OCI-LY7 (cell line): Measurements from ENCODE around the gene LEFTY2. TPM values are rescaled to one million over a fixed set of nuclear protein-coding genes. Genes with fewer than 3 reads are reported as not detected.

Experiments used
- BruUV-seq: library from RNA; stranded (reverse); fragments of 400-500 nt; replicated peaks from 2 replicates; lab custom pipeline; 2021; lab: Mats Ljungman, UMichigan
- CTCF ChIA-PET: fragments of 300-600 bp; sonication (Branson Sonifier 250); formaldehyde crosslinking; loops from one replicate; lab custom pipeline; 2022; ENCODE audit warnings: antibody characterized with exemption; ENCODE audit not compliant: unreplicated experiment; lab: Charles Lee
- POLR2A ChIA-PET: fragments of 300-600 bp; sonication (Branson Sonifier 250); formaldehyde crosslinking; loops from one replicate; lab custom pipeline; 2022; ENCODE audit warnings: antibody characterized with exemption; lab: Charles Lee
- DNase-seq: peaks from one replicate; pipeline ENCODE4 v3.0.0-alpha.2; 2015; ENCODE audit warnings: low spot score
- H2AFZ ChIP-seq: fragments of 200-600 bp; sonication (generic), shearing (Covaris generic); 2 replicates; pipeline ENCODE4 v1.6.1; 2014; ENCODE audit warnings: mild to moderate bottlenecking, antibody characterized with exemption, low read length, moderate library complexity
- H3K27ac ChIP-seq: fragments of 200-600 bp; sonication (generic); 2 replicates; pipeline ENCODE4 v1.5.1; 2014; ENCODE audit warnings: mixed run types, low read depth, mild to moderate bottlenecking, moderate library complexity, low read length, inconsistent platforms; ENCODE audit not compliant: poor library complexity, severe bottlenecking
- H3K36me3 ChIP-seq: fragments of 200-600 bp; sonication (generic); 2 replicates; pipeline ENCODE4 v1.6.1; 2014; ENCODE audit warnings: mild to moderate bottlenecking, antibody characterized with exemption, low read length, moderate library complexity, mixed read lengths; ENCODE audit not compliant: insufficient read depth
- H3K4me1 ChIP-seq: fragments of 200-600 bp; sonication (generic); 2 replicates; pipeline ENCODE4 v1.5.1; 2014; ENCODE audit warnings: mild to moderate bottlenecking, low read length; ENCODE audit not compliant: insufficient read depth, poor library complexity, severe bottlenecking
- H3K4me2 ChIP-seq: fragments of 200-600 bp; sonication (generic); 2 replicates; pipeline ENCODE4 v1.6.1; 2014; ENCODE audit warnings: mild to moderate bottlenecking, low read length
- H3K4me3 ChIP-seq: fragments of 200-600 bp; sonication (generic); 2 replicates; pipeline ENCODE4 v1.5.1; 2014; ENCODE audit warnings: mild to moderate bottlenecking, low read depth, low read length; ENCODE audit not compliant: poor library complexity, severe bottlenecking
- H3K79me2 ChIP-seq: fragments of 200-600 bp; sonication (generic); 2 replicates; pipeline ENCODE4 v1.6.1; 2016; ENCODE audit warnings: low read depth, mild to moderate bottlenecking, low read length, moderate library complexity, mixed read lengths; ENCODE audit not compliant: insufficient read depth
- H3K9me2 ChIP-seq: fragments of 200-600 bp; sonication (generic); 2 replicates; pipeline ENCODE4 v1.6.1; 2016; ENCODE audit warnings: mild to moderate bottlenecking, low read length, mixed read lengths; ENCODE audit not compliant: insufficient read depth
- H3K9me3 ChIP-seq: fragments of 200-600 bp; sonication (generic); 2 replicates; pipeline ENCODE4 v1.6.1; 2014; ENCODE audit warnings: mild to moderate bottlenecking, mixed run types, low read length, mixed read lengths
- H4K20me1 ChIP-seq: fragments of 200-600 bp; sonication (generic); 2 replicates; pipeline ENCODE4 v1.6.1; 2014; ENCODE audit warnings: mild to moderate bottlenecking, antibody characterized with exemption, low read length, moderate library complexity, mixed read lengths; ENCODE audit not compliant: insufficient read depth
- CTCF ChIP-seq: fragments of 200-600 bp; sonication (generic); conservative IDR thresholded peaks from 2 replicates; pipeline ENCODE4 v1.5.1; 2014; ENCODE audit warnings: mild to moderate bottlenecking, antibody characterized with exemption, low read length, moderate library complexity, mixed read lengths
- EZH2phosphoT487 ChIP-seq: fragments of 200-600 bp; sonication (generic); IDR thresholded peaks from 2 replicates; pipeline ENCODE4 v1.6.1; 2018; ENCODE audit warnings: low read depth, borderline replicate concordance, mild to moderate bottlenecking, mixed run types, antibody characterized with exemption, low read length, moderate library complexity, mixed read lengths
- intact Hi-C: fragments of 100-400 bp; cut with micrococcal nuclease; formaldehyde crosslinking; loops from one replicate; pipeline ENCODE4 v1.10.0; 2022; ENCODE audit not compliant: unreplicated experiment
- total RNA-seq, 2 experiments: library from RNA; depleted of rRNA in 1 of 2; stranded (reverse); fragments of >200 nt in 1 of 2; shearing (Covaris generic) in 1 of 2; gene quantifications; 2 replicates each; pipeline ENCODE4 v1.2.3, GENCODE V29; 2014 to 2022

The LEFTY2 gene
- total RNA-seq, 2 experiments from 2014 or later = 3.8 to 7.3 TPM

GRCh38 chr1:225950905-225951497 lies 10.0 kb upstream of the LEFTY2 start:
- peaks cover 46% of the 10 kb centered on the region for H3K4me1 ChIP-seq

GRCh38 chr1:225949041-225949440 lies 8.0 kb upstream of the LEFTY2 start:
- no peaks in the 10 kb centered on the region for H4K20me1 ChIP-seq
- no peaks in the 10 kb centered on the region for H3K36me3 ChIP-seq
- POLR2A ChIA-PET = interaction anchor here (1.0 to 1.8 kb wide), 3 partner anchors 17 to 39 kb away, joined by 3 to 7 read pairs (median 5); partner anchors contain the start of gene PYCR2
- no peak for DNase-seq
- CTCF ChIA-PET = no interaction called here
- no peak overlapping the region for H2AFZ ChIP-seq
- BruUV-seq = no TSS peak
- H3K4me3 ChIP-seq = no peak overlapping the region
- H3K27ac ChIP-seq = no peak overlapping the region
- H3K79me2 ChIP-seq = no peaks in the 10 kb centered on the region
- no peaks in the 10 kb centered on the region for H3K9me3 ChIP-seq
- H3K4me1 ChIP-seq = peaks cover 66% of the 10 kb centered on the region
- no peak overlapping the region for H3K4me2 ChIP-seq
- intact Hi-C loops = no loop called here
- no peaks in the 10 kb centered on the region for H3K9me2 ChIP-seq
- TF ChIP-seq EZH2phosphoT487 (no peak), CTCF (no peak)

More at GRCh38 chr1:225950905-225951497, 10.0 kb upstream of the LEFTY2 start:
- Histone ChIP-seq H3K27ac (no peak overlapping the region), H3K4me2 (no peak overlapping the region), H3K36me3 (no peaks in the 10 kb centered on the region), H4K20me1 (no peaks in the 10 kb centered on the region), H3K4me3 (no peak overlapping the region), H2AFZ (peak overlapping the region; percentile 59; the same call in 1 of the 2 replicates), H3K9me3 (no peaks in the 10 kb centered on the region), H3K9me2 (no peaks in the 10 kb centered on the region), H3K79me2 (no peaks in the 10 kb centered on the region)
- TF ChIP-seq EZH2phosphoT487 (no peak), CTCF (no peak)
- ChIA-PET CTCF (no interaction called here), POLR2A (interaction anchor here (0.6 to 2.1 kb wide), 10 partner anchors 10 to 446 kb away, joined by 3 to 9 read pairs (median 4); partner anchors contain the start of genes LEFTY2, PYCR2 and SRP9)
- intact Hi-C loops = no loop called here
- BruUV-seq = no TSS peak
- no peak for DNase-seq

GRCh38 chr1:225946803-225947202 lies 5.8 kb upstream of the LEFTY2 start:
- Histone ChIP-seq H2AFZ (no peak overlapping the region), H3K36me3 (no peaks in the 10 kb centered on the region), H3K9me2 (no peaks in the 10 kb centered on the region), H3K27ac (no peak overlapping the region), H3K4me1 (peaks cover 80% of the 10 kb centered on the region), H3K4me3 (no peak overlapping the region), H3K79me2 (no peaks in the 10 kb centered on the region), H4K20me1 (no peaks in the 10 kb centered on the region), H3K9me3 (no peaks in the 10 kb centered on the region), H3K4me2 (no peak overlapping the region)
- TF ChIP-seq CTCF = no peak
- no peak for TF ChIP-seq EZH2phosphoT487
- no peak for DNase-seq
- intact Hi-C loops = no loop called here
- POLR2A ChIA-PET = interaction anchor here (0.6 to 7.9 kb wide), 5 partner anchors 10 to 468 kb away, joined by 3 to 83 read pairs (median 4); partner anchors contain the start of gene PYCR2
- no TSS peak for BruUV-seq
- CTCF ChIA-PET = interaction anchor here (0.5 kb wide), 1 partner anchor 25 kb away, joined by 3 read pairs; no protein-coding TSS in a partner anchor
